Loucy (cell line): ENCODE results near the gene KDM4C.

ENCODE experiments used
- CTCF ChIP-seq: fragments of 200-600 bp; sonication (generic); conservative IDR thresholded peaks from 2 replicates; pipeline ENCODE4 v1.5.1; 2014; ENCODE audit warnings: mild to moderate bottlenecking, antibody characterized with exemption, low read length
- EZH2phosphoT487 ChIP-seq: fragments of 200-600 bp; IDR thresholded peaks from 2 replicates; pipeline ENCODE4 v1.6.1; 2018; ENCODE audit warnings: antibody characterized with exemption, mild to moderate bottlenecking, moderate library complexity, borderline replicate concordance

- TF ChIP-seq CTCF (no peak), EZH2phosphoT487 (no peak)
Measured at GRCh38 chr9:6968271-6968670, 210.5 kb downstream of the KDM4C start.
